OCI-M2 (cell line): ENCODE results near the gene POLE.

Source experiments
- DNase-seq: peaks from one replicate; lab custom pipeline; 2025; ENCODE audit not compliant: unreplicated experiment; lab: John Stamatoyannopoulos, UW

Gene POLE

GRCh38 chr12:132686825-132687210 lies 324 bp downstream of the POLE start:
- no peak for DNase-seq

GRCh38 chr12:132685400-132685799 lies 1.7 kb downstream of the POLE start:
- DNase-seq, result no peak

- no peak for DNase-seq
Measured at GRCh38 chr12:132677492-132677891, 9.7 kb downstream of the POLE start.

GRCh38 chr12:132675757-132676432 lies 11.2 kb downstream of the POLE start:
- DNase-seq, result no peak

GRCh38 chr12:132674561-132674960 lies 12.6 kb downstream of the POLE start:
- DNase-seq, result no peak

- no peak for DNase-seq
Measured at GRCh38 chr12:132673288-132674179, 13.6 kb downstream of the POLE start.

- DNase-seq, result no peak
Measured at GRCh38 chr12:132672678-132673077, 14.5 kb downstream of the POLE start.

- no peak for DNase-seq
Measured at GRCh38 chr12:132672116-132672515, 15.0 kb downstream of the POLE start.

GRCh38 chr12:132669166-132669879 lies 17.8 kb downstream of the POLE start:
- no peak for DNase-seq

- no peak for DNase-seq
Measured at GRCh38 chr12:132668191-132669088, 18.7 kb downstream of the POLE start.

GRCh38 chr12:132665794-132666193 lies 21.3 kb downstream of the POLE start:
- DNase-seq, result no peak

- no peak for DNase-seq
Measured at GRCh38 chr12:132665149-132665491, 22.0 kb downstream of the POLE start.

GRCh38 chr12:132664206-132665148 lies 22.7 kb downstream of the POLE start:
- DNase-seq, result no peak

- no peak for DNase-seq
Measured at GRCh38 chr12:132662901-132663755, 24.0 kb downstream of the POLE start.

GRCh38 chr12:132661972-132662371 lies 25.2 kb downstream of the POLE start:
- no peak for DNase-seq

- DNase-seq, result no peak
Measured at GRCh38 chr12:132660996-132661395, 26.1 kb downstream of the POLE start.

GRCh38 chr12:132660052-132660451 lies 27.1 kb downstream of the POLE start:
- DNase-seq, result no peak

- no peak for DNase-seq
Measured at GRCh38 chr12:132659146-132659545, 28.0 kb downstream of the POLE start.
